GM19099 (cell line): ENCODE data around the gene C10orf71.

Source experiments
- POLR2A ChIP-seq: IDR thresholded peaks from 3 replicates; pipeline ENCODE4 v1.6.1; 2011; ENCODE audit warnings: low read depth; ENCODE audit not compliant: insufficient read length; ENCODE audit errors: extremely low read depth

C10orf71 gene

DNA sequence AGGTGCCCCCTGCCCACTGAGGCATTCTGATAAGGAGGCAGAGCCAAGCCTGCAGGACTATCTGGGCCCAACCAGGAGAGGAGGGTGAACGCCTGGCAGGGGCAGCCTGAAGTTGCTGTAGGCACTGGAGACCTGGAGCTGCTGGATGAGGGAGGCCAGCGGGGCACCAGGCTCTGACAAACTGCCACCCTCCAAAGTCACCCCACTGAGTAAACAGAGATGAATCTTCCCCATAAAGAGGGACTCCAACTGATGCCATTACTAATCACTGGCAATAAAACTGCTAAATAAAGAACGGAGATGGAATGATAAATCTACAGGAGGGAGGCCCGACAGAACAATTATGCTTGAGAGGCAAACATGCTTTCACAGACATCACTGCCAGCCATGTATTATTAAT is 52.7 kb downstream of the C10orf71 start:
- TF ChIP-seq POLR2A = no peak

DNA sequence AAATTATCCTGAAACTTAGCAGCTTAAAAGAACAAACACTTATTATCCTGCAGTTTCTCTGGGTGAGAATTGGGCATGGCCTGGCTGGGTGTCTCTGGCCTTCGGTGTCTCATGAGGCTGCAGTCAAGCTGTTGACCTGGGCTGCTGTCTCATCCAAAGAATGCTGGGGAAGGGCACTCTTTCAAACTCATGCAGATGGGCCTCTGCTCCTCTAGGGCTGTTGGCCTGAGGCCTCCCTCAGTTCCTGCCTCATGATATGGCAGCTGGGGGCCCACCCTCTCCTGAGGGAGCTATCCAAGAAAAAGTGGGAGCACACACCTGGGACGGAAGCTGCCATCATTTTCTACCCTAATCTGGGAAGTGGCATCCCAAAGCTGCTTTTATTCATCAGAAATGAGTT is 53.4 kb downstream of the C10orf71 start:
- TF ChIP-seq POLR2A = no peak

DNA sequence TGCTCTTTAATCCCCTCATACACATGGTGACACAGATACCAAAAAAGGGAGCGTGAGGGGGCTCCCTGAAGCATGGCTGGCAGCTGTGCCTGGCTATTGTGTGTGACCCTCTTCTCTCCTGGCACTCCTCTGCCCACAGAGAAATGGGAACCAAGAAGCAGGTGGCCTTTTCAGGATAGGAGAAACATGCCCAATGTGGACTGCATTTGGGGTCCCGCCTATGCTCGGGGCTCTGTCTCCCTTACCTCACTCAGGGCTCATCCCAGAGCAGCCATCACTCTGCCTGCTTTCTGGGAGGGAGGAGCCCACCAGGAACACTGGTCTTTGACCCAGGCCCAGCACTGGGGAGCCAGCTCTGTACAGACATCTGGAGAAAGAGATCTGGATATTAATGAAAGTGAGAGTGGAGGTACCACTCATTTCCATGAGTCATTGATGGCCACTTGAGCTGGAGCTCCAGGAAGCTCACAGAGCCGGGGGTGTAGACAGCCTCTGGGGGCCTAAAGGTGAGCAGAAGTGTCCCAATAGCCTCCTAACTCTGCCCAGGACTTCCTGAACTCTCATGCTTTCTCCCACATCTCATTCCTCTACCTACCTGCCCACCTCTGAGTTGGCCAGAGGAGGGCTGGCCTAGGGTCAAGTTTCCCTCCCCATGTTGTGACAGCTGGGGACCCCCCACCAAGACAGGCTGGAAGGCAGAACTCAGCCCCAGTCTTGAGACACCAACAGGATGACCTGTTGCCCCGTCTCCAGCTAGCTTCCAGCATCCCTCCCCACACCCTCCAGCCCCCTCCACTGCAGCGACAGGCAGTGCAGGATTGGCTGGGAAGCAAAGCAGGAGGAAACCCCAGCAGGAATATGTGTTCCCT is 54.3 kb downstream of the C10orf71 start:
- TF ChIP-seq POLR2A = no peak

DNA sequence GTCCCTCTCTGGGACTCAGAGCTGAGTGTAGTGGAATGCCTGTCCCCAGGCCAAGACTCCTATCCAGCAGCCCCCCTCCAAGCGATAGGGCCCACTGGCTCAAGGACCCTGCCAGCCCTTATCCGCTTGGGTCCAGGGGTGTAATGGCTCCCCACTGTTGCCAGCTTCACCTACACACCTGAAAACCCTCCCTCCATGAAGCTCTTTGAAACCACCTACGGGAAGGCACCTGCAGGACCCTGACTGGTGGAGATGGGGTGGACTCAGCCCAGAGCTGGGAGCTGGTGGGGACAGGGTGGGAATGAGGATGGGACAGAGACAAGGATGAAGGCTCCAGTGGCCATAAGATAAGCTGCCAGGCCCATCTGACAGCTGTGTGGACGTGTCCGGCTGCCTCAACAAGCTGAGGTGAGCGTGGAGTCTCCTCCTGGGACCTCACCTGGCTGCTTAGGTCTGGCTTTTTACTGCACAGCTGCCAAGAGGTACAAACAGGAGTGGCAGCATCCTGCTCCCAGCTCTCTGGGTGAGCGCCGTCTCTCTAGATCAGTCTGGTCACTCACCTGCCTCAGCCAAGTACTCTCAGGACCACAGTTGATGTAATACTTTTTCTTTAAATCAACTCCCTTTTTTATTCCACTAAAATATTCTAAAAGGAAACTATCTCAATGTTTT is 55.1 kb downstream of the C10orf71 start:
- no peak for TF ChIP-seq POLR2A

DNA sequence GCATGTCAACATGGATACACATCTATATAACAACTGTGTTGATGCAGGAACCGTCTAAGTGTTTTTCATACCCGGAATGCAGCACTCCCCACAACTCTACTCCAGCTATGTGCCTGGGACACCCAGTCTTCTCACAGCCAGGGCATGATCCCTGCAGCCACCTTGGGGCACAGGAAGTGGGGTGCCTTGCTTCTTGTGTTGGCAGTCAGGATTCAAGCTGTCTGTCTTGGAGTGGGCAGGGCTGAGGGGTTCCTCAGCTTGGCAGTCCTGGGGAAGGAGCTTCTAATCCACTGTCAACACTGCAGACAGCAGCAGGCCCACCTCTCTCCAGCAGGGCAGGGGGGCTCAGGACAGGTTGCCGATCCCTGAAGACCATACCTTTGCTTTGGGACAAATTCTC is 55.6 kb downstream of the C10orf71 start:
- TF ChIP-seq POLR2A = no peak

DNA sequence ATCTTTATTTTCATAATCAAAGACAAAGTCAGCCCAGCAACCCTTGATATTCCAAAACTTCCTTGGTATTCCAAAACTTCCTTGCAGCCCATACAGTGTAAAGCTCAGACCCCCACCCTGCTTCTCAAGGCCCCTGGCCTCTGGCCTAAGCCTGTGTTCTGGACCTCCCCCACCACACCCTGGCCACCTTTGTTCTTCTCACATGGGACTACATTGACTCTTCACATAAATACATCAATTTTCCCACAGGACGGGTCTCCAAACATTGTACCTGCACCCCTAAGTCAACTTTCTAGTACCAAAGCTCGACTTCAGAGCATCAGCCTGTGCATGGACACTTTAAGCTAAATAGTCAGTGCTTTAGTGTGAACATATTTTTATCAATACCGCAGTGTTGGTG is 56.3 kb downstream of the C10orf71 start:
- TF ChIP-seq POLR2A = no peak

DNA sequence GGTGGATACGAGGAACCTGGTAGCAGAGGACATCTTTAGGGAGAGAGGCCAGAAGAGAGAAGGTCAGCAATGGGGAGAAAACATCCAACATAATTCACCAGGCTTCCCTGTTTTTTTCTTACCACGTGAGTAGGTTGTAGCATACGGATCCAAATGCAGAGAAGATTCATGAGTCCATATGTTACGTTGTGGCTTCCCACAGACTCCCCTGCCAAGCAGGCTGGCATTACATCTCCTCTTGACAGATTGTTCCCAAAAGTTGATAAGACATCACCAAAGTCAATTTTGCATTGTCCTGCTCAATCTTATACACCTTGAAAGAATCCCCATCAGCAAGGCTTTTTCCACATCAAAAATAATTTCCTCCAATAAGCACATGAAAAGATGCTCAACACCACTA is 57.2 kb downstream of the C10orf71 start:
- no peak for TF ChIP-seq POLR2A

DNA sequence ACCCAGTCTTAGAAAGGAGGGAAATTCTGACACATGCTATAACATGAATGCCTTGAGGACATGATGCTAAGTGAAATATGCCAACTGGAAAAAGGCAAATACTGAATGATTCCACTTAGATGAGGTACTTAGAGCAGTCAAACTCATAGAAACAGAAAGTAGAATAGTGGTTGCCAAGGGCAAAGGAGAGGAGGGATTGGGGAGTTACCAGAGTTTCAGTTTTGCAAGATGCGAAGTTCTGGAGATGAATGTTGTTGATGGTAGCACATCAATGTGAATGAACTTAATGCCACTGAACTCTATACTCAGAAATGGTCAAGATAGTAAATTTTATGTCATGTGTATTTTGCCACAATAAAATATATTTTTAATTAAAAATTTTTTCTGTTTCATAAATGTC is 58.0 kb downstream of the C10orf71 start:
- no peak for TF ChIP-seq POLR2A

DNA sequence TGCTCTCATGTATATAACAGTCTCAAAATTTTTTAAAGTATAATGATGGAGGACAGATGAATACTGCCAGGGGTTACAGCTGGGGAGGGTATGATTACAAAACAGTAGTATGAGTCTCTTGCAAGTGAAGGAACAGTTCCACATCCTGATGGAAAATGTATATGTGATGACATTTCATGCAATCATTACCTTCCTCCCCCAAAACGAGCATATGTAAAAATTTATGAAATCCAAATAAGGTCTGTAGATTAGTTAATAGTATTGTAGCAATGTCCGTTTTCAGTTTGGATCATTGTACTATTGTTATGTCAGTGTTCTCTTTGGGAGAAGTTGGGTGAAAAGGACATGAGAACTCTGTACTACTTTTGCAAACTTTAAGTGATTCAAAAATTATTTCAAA is 58.9 kb downstream of the C10orf71 start:
- TF ChIP-seq POLR2A = no peak

DNA sequence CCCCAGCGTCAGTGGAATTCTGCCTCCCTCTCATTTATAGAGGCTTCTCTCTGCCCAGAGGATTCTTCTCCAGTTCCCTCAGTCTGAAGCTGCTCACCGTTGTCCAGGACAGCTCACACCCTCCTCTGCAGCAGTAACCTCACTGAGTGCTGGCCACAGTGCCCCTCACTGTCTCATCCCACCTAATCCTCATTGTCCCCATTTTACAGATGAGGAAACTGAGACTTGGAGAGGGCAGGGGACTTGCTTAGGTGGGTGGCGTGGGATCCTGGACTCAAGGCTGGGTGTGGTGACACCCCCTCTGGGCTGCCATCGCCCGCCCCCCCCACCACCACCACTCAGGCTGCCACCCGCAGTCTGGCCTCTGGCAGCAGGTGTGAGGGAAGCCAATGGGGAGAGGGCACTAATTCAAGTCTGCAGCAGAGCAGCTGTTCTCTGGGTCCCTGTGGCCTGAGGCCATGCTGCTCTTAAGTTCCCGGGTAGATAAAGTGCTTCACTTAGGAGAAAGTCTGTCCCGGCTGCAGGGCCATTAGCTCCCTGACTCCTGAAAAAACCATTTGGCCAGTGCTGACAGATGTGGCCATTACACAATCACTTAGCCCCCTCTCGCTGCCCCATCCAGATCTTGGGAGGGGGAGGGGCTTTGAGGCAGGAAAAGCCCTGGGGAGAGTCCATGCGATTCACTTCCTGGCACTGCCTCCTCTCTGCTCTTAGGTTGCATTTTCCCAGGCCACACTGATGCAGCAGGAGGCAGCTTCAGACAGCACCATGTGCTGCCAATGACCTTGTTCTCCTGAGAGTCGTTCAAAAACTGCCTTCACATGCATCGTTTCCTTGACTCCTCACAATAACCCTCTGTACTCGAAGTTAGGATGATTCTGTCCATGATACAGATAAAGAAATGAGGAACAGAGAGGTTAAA is 60.6 kb downstream of the C10orf71 start:
- no peak for TF ChIP-seq POLR2A

DNA sequence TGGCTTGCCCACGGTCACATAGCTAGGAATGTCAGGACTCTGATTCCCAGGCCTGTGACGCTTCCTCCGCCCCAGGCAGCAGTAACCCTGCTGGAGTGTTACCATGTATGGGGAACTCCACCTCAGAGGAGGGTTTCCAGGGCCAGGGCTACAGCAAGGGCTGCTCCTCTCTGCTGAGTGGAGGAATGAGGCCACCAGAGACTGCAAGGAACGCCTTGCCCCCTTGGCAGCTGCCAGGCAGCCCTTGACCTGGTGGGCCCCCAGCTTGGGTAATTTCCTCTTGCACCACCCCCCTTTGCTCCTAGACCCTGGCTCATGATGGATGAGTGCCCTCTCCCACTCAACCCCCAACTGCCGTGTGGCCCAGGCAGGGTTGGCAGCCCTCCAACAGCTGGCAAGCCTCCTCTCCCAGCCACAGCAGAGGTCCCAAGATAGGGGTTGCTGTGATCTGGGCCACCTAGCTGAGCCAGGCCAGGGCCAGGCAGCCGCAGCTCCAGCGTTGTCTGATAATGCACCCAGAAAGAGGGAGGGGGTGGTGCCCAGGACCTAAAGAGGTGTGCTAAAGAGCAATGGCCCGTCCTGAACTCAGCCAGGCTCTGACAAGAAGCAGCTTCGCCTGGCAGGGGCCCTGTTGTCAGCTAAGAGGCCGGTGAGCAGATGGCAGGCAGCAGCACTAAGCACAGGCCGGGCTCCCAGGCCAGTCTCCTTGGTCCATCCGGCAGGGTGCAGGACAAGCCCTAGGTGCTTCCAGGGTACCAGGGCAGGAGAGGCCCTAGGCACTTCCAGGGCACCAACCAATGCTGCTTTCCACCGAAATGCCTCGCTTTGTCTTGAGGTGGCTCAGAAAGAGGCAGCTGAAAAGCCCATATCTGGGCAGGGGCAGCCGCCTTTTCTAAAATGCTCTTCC is 61.6 kb downstream of the C10orf71 start:
- no peak for TF ChIP-seq POLR2A

DNA sequence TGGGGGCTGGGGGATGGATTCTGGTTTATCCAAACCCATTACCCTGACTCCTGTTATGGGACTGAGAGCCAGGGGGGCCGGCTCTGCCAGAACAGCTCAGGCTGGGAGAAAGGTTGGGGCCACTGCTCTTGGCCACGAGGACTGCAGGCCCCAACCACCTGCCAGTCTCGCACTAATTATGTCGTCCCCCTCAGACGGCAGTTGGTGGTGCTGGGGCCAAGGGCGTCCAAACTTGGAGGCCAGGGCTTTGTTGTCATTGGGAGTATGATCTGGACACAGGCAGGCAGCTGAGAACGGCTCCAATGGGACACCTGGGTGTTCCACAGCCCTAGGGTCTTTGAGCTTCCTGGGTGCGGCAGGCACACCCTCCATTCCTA is 62.2 kb downstream of the C10orf71 start:
- TF ChIP-seq POLR2A = no peak

DNA sequence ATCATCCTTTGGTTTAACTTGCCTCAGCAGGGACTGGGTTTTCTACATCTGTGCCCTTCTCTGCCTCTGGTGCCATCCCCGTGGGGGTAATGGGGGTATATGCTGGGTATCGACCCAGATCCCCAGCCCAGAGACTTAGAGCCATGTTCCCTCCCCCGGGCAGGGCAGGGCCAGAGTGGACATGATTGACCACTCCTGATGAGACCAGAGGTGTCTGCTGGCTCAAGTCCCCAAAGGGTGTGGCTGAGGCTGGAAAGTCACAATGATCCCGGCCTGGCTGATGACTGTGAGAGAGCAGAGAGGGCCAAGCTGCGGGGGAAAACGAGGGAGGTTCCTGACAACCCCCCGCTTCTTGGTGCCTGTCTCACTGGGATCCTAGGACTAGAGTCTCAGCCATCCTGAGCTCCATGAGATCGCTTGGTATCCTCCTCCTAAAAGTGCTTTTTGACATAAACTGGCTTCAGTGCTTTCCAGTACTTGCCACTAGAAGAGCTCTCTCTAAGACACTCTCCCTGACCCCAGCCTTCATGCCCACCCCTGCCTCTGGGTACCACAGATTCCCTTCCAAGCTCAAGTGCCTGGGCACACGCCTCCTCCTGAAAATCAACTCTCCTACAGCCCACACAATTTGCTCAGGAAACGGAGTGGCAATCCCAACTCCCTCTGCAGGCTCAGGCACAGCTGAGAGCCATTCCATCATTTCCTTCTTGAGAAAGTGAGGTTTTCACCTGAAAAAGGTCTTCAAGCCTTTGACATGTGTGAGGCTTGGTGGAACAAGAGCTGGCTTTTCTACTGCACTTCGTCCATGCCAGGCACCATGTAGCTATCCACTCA is 63.0 kb downstream of the C10orf71 start:
- no peak for TF ChIP-seq POLR2A
